Neural progenitor cell (in vitro differentiated cells): ENCODE data around the gene PCGF1. TPM values are rescaled to one million over a fixed set of nuclear protein-coding genes. Genes with fewer than 3 reads are reported as not detected.

Source experiments
- DNase-seq: peaks from one replicate; pipeline ENCODE4 v3.0.0-alpha.2; 2016; ENCODE audit warnings: low spot score
- H2AFZ ChIP-seq: fragments of 200-600 bp; sonication (generic); replicated peaks from 2 replicates; pipeline ENCODE4 v1.6.1; 2016; ENCODE audit warnings: antibody characterized with exemption
- H3F3A ChIP-seq: fragments of 200-600 bp; sonication (generic); 2 replicates; pipeline ENCODE4 v1.6.1; 2016; ENCODE audit warnings: antibody characterized with exemption, low read depth
- H3K27ac ChIP-seq: fragments of 200-600 bp; sonication (generic); 2 replicates; pipeline ENCODE4 v1.5.1; 2016; ENCODE audit warnings: mild to moderate bottlenecking
- H3K27me3 ChIP-seq: fragments of 200-600 bp; sonication (generic); 2 replicates; pipeline ENCODE4 v1.6.1; 2016; ENCODE audit warnings: mild to moderate bottlenecking, moderate library complexity
- H3K36me3 ChIP-seq: fragments of 200-600 bp; sonication (generic); 2 replicates; pipeline ENCODE4 v1.5.1; 2016
- H3K4me1 ChIP-seq: fragments of 200-600 bp; sonication (generic); 2 replicates; pipeline ENCODE4 v1.6.1; 2016; ENCODE audit warnings: mixed run types
- H3K4me2 ChIP-seq: fragments of 200-600 bp; sonication (generic); 2 replicates; pipeline ENCODE4 v1.6.1; 2016
- H3K4me3 ChIP-seq: fragments of 200-600 bp; sonication (generic); 2 replicates; pipeline ENCODE4 v1.5.1; 2016
- H3K79me2 ChIP-seq: fragments of 200-600 bp; sonication (generic); 2 replicates; pipeline ENCODE4 v1.6.1; 2016; ENCODE audit warnings: low read depth
- H3K9ac ChIP-seq: fragments of 200-600 bp; sonication (generic); 2 replicates; pipeline ENCODE4 v1.6.1; 2016
- H3K9me3 ChIP-seq: fragments of 200-600 bp; sonication (generic); 2 replicates; pipeline ENCODE4 v1.5.1; 2016; ENCODE audit warnings: low read depth
- H4K20me1 ChIP-seq: fragments of 200-600 bp; sonication (generic); 2 replicates; pipeline ENCODE4 v1.6.1; 2016; ENCODE audit warnings: low read depth
- H3K27ac Mint-ChIP-seq: 3 replicates; pipeline ENCODE4 v1.8.0; 2021; ENCODE audit warnings: mixed read lengths
- H3K27me3 Mint-ChIP-seq: 2 replicates; pipeline ENCODE4 v1.8.0; 2022; ENCODE audit warnings: low read depth, mild to moderate bottlenecking, inconsistent platforms, moderate library complexity, mixed read lengths; ENCODE audit not compliant: insufficient read depth
- H3K36me3 Mint-ChIP-seq: 3 replicates; pipeline ENCODE4 v1.8.0; 2021; ENCODE audit warnings: mixed read lengths
- H3K4me1 Mint-ChIP-seq: 3 replicates; pipeline ENCODE4 v1.8.0; 2021; ENCODE audit warnings: mixed read lengths
- H3K4me3 Mint-ChIP-seq: 3 replicates; pipeline ENCODE4 v1.8.0; 2021; ENCODE audit warnings: mild to moderate bottlenecking, moderate library complexity, mixed read lengths
- H3K9me3 Mint-ChIP-seq: 3 replicates; pipeline ENCODE4 v1.8.0; 2020; ENCODE audit warnings: mixed read lengths
- EZH2 ChIP-seq: fragments of 200-600 bp; sonication (generic); IDR thresholded peaks from 2 replicates; pipeline ENCODE4 v1.6.1; 2017; ENCODE audit warnings: antibody characterized with exemption, mild to moderate bottlenecking, moderate library complexity
- EZH2phosphoT487 ChIP-seq: fragments of 200-600 bp; sonication (generic); IDR thresholded peaks from 2 replicates; pipeline ENCODE4 v1.6.1; 2017; ENCODE audit warnings: antibody characterized with exemption
- total RNA-seq: library from RNA; depleted of rRNA; stranded (reverse); fragments of >200 nt; gene quantifications from 2 replicates; pipeline ENCODE4 v1.2.3, GENCODE V29; 2015; ENCODE audit warnings: low replicate concordance
- TF ChIP-seq, protein P1 (sequence below): fragments of 200-600 bp; sonication (generic); IDR thresholded peaks from 2 replicates; pipeline ENCODE4 v1.5.1; 2017; ENCODE audit warnings: antibody characterized with exemption, mild to moderate bottlenecking

The PCGF1 gene
- total RNA-seq, 1 donor from 2014 or later, result 10.9 TPM

DNA sequence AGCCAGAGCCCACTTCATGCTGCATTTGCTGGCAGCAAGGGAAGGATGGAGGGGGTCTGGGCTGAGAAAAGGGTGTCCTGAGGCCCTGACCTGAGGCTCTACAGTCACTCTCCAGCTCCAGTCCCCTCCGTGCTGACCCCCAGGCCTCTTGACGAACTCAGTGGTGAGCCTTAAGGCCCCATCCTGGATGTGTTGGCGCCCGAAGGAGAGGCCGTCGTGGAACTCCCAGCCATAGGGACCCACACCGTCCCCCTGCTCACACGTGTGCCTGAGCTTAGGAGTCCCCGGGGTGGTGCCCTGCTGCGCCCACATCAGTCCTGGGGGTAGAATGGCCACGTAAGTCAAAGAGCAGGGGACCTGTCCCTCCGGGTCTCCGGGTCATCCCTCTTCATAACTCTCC is 43.1 kb downstream of the PCGF1 start:
- Histone ChIP-seq H3F3A (peaks cover 28% of the 10 kb centered on the region), H3K27ac (no peak overlapping the region), H3K4me2 (peak overlapping the region; percentile 90), H3K79me2 (peaks cover 19% of the 10 kb centered on the region), H3K27me3 (no peaks in the 10 kb centered on the region), H4K20me1 (no peaks in the 10 kb centered on the region), H3K4me1 (peaks cover 7% of the 10 kb centered on the region), H3K4me3 (peak overlapping the region; percentile 89), H2AFZ (no peak overlapping the region), H3K9ac (peak overlapping the region; percentile 68), H3K36me3 (no peaks in the 10 kb centered on the region), H3K9me3 (no peaks in the 10 kb centered on the region)
- peak overlapping the region; percentile 98 for H3K4me3 Mint-ChIP-seq
- H3K27me3 Mint-ChIP-seq, result peaks cover 10% of the 10 kb centered on the region
- peaks cover 14% of the 10 kb centered on the region for H3K4me1 Mint-ChIP-seq
- DNase-seq, result peak; percentile 23
- TF ChIP-seq EZH2, result no peak
- TF ChIP-seq, protein P1, sequence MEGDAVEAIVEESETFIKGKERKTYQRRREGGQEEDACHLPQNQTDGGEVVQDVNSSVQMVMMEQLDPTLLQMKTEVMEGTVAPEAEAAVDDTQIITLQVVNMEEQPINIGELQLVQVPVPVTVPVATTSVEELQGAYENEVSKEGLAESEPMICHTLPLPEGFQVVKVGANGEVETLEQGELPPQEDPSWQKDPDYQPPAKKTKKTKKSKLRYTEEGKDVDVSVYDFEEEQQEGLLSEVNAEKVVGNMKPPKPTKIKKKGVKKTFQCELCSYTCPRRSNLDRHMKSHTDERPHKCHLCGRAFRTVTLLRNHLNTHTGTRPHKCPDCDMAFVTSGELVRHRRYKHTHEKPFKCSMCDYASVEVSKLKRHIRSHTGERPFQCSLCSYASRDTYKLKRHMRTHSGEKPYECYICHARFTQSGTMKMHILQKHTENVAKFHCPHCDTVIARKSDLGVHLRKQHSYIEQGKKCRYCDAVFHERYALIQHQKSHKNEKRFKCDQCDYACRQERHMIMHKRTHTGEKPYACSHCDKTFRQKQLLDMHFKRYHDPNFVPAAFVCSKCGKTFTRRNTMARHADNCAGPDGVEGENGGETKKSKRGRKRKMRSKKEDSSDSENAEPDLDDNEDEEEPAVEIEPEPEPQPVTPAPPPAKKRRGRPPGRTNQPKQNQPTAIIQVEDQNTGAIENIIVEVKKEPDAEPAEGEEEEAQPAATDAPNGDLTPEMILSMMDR, result no peak
- no peak for TF ChIP-seq EZH2phosphoT487
- no peak overlapping the region for H3K27ac Mint-ChIP-seq
- H3K36me3 Mint-ChIP-seq, result peaks cover 12% of the 10 kb centered on the region
- H3K9me3 Mint-ChIP-seq, result no peaks in the 10 kb centered on the region

DNA sequence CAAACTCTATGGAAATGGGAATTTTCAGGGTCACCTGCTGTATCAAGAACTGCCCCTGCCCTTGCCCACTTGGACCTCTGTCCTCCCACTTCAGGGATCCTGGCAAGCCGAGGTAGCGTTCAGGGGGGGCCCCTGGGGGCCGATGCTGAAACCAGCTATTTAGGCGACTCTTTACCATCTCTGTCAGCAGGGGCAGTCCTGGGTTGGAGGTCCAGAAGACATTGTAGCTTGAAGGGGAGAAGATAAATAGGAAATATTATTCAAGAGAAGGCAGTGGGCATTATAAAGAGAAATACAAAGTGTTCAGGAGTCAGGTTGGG is 44.7 kb downstream of the PCGF1 start:
- no peak overlapping the region for H2AFZ ChIP-seq
- H3K4me1 Mint-ChIP-seq, result peaks cover 22% of the 10 kb centered on the region
- TF ChIP-seq EZH2, result no peak
- TF ChIP-seq, protein P1, result no peak
- TF ChIP-seq EZH2phosphoT487, result no peak
- peaks cover 30% of the 10 kb centered on the region for H3F3A ChIP-seq
- peaks cover 15% of the 10 kb centered on the region for H3K27me3 Mint-ChIP-seq
- H3K36me3 Mint-ChIP-seq, result peaks cover 12% of the 10 kb centered on the region
- peaks cover 9% of the 10 kb centered on the region for H3K4me1 ChIP-seq
- H3K27me3 ChIP-seq, result no peaks in the 10 kb centered on the region
- H3K27ac Mint-ChIP-seq, result no peak overlapping the region
- peaks cover 28% of the 10 kb centered on the region for H3K79me2 ChIP-seq
- DNase-seq, result no peak
- H3K9ac ChIP-seq, result no peak overlapping the region
- H3K4me3 Mint-ChIP-seq, result peak overlapping the region; percentile 80
- no peaks in the 10 kb centered on the region for H3K9me3 Mint-ChIP-seq
- H3K9me3 ChIP-seq, result no peaks in the 10 kb centered on the region
- H3K4me3 ChIP-seq, result no peak overlapping the region
- H3K27ac ChIP-seq, result no peak overlapping the region
- H3K36me3 ChIP-seq, result no peaks in the 10 kb centered on the region
- no peak overlapping the region for H3K4me2 ChIP-seq
- H4K20me1 ChIP-seq, result no peaks in the 10 kb centered on the region

DNA sequence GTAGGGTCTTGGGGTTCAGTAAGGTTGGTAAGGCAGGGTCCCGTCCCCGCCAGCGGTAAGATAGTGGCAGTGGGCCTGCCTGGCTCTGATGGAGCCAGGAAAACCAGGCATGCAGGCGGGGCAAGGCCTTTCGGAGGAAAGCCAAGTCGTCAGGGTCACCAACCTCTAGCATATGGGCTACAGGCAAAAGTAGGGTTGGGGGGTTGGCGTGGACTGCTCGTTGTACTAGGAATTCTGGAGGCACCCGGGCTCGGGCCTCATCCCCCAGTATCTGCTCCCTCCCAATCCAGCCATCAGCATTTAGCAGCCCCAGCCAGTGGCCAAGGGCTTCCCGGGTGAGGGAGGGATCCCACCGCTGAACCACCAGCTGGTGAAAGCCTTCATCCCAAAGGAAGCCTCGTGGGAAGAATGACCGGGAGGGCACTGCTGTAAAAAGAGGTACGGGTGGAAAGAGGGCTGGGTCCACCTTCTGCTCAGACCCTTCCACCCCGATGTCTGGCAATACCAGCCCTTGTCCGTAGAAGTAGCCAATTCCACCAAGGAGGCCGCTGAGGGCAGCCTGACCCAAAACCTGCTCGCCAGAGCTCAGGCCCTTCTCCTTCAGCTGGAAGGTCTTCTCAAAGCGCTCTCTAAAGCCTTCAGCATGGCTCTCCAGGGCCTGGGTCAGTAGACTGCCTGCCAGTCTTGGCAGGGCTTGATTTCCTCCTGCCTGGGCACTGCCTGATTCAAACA is 45.3 kb downstream of the PCGF1 start:
- Histone ChIP-seq H3K4me2 (no peak overlapping the region), H3K4me1 (peaks cover 9% of the 10 kb centered on the region), H2AFZ (no peak overlapping the region), H3K9ac (no peak overlapping the region), H3K27me3 (no peaks in the 10 kb centered on the region), H3K4me3 (no peak overlapping the region), H3K79me2 (peaks cover 28% of the 10 kb centered on the region), H3K36me3 (no peaks in the 10 kb centered on the region), H4K20me1 (no peaks in the 10 kb centered on the region), H3F3A (peaks cover 31% of the 10 kb centered on the region), H3K9me3 (no peaks in the 10 kb centered on the region), H3K27ac (no peak overlapping the region)
- Mint-ChIP-seq H3K36me3 (peaks cover 12% of the 10 kb centered on the region), H3K27me3 (peaks cover 15% of the 10 kb centered on the region), H3K27ac (no peak overlapping the region), H3K9me3 (no peaks in the 10 kb centered on the region), H3K4me1 (peaks cover 23% of the 10 kb centered on the region), H3K4me3 (peak overlapping the region; percentile 80)
- TF ChIP-seq, protein P1, result no peak
- TF ChIP-seq EZH2phosphoT487 (no peak), EZH2 (no peak)
- no peak for DNase-seq
